Fibroblast of the aortic adventitia (primary cell): ENCODE measurements around the gene RHOB. TPM values are rescaled to one million over a fixed set of nuclear protein-coding genes. Genes with fewer than 3 reads are reported as not detected.
"Not testable (repeated sequence)": the region's sequence is repeated elsewhere in the genome, so short reads cannot be mapped to it uniquely, and the experiment has no call there.

Experiments used
- DNase-seq: peaks from one replicate; pipeline ENCODE4 v3.0.0-alpha.2; 2010; ENCODE audit warnings: low read depth
- H3K4me3 ChIP-seq: 2 replicates; pipeline ENCODE4 v1.5.1; 2011; ENCODE audit warnings: low read depth, mild to moderate bottlenecking, control low read depth, low read length, moderate library complexity
- CTCF ChIP-seq: IDR thresholded peaks from 2 replicates; pipeline ENCODE4 v1.5.1; 2011; ENCODE audit warnings: mild to moderate bottlenecking, low read length, control low read depth, inconsistent platforms; ENCODE audit not compliant: insufficient read depth
- total RNA-seq: library from RNA; depleted of rRNA; stranded (reverse); fragments of >200 nt; gene quantifications from 2 replicates; pipeline ENCODE4 v1.2.3, GENCODE V29; 2012; ENCODE audit warnings: low replicate concordance

RHOB gene
- total RNA-seq, 1 donor = 40.5 TPM

- no peak overlapping the region for H3K4me3 ChIP-seq
- peak; percentile 33 for DNase-seq
- no peak for TF ChIP-seq CTCF
These were observed 31.4 kb upstream of the RHOB start for GRCh38 chr2:20415511-20415918.

GRCh38 chr2:20416723-20417122 lies 30.2 kb upstream of the RHOB start:
- no peak for DNase-seq
- TF ChIP-seq CTCF = no peak

GRCh38 chr2:20417230-20417821 lies 29.5 kb upstream of the RHOB start:
- not testable (repeated sequence) for DNase-seq, H3K4me3 ChIP-seq

More at GRCh38 chr2:20416723-20417122, 30.2 kb upstream of the RHOB start:
- H3K4me3 ChIP-seq = no peak overlapping the region

- no peak for DNase-seq
- H3K4me3 ChIP-seq = no peak overlapping the region
- no peak for TF ChIP-seq CTCF
These were observed 28.4 kb upstream of the RHOB start for GRCh38 chr2:20418519-20418918.

GRCh38 chr2:20419007-20419576 lies 27.8 kb upstream of the RHOB start:
- DNase-seq = peak; percentile 56
- no peak for TF ChIP-seq CTCF
- no peak overlapping the region for H3K4me3 ChIP-seq

- TF ChIP-seq CTCF = no peak
- DNase-seq = no peak
- no peak overlapping the region for H3K4me3 ChIP-seq
These were observed 27.1 kb upstream of the RHOB start for GRCh38 chr2:20419752-20420151.

GRCh38 chr2:20421336-20421987 lies 25.4 kb upstream of the RHOB start:
- no peak overlapping the region for H3K4me3 ChIP-seq
- no peak for DNase-seq
- no peak for TF ChIP-seq CTCF
